Measurements from ENCODE around the gene ANKRD29. TPM values are rescaled to one million over a fixed set of nuclear protein-coding genes. Genes with fewer than 3 reads are reported as not detected.

Gene ANKRD29
- total and polyA plus RNA-seq, 10 of the 15 experiments (the other 5 are each of a cell fraction or from before 2014, with no cell fraction given) = 0.53 to 9.2 (median 1.6) TPM

DNA sequence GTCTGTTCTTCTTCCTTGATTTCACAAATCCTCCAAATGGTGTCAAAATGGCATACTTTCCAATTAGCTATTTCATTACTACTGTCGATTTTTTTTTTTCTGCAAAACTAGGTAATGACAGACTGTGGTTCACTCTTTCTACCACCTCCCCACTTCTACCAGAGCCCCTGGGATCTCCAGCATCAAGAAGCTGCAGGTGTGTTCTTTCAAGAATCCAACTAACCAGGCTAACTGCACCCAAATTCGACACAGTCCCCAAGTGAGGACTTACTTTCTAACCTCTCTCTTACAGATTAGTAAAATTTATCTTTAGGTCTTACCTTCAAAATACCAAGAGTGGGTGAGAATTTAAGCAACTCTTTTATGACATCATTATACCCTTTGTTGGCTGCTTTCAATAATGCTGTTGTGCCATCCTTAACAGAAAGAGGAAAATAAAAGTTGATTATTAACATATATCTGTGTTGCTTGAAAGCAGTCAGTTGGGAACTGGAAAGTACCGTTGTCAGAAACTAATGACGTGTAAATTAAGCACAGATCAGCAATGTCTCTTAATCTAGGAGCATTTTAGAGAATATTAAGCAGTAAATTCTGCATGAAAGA lies 45.2 kb downstream of the ANKRD29 start (continued):
- TF ChIP-seq CHD2 (IDR thresholded peaks at IDR 0.05; ENCODE audit: borderline replicate concordance, low read depth, low read length) (0 out of 2 replicates have a peak, but pooled peaks have one; percentile 27), ZNF384 (IDR thresholded peaks at IDR 0.05; ENCODE audit: borderline replicate concordance, low read depth, low read length) (peak; percentile 49; the same call in 1 of the 2 replicates), JUND (IDR thresholded peaks at IDR 0.05; ENCODE audit: low read depth, low read length) (no peak), SP1 (IDR thresholded peaks at IDR 0.05; ENCODE audit: low read depth, low read length) (no peak), CREB1 (IDR thresholded peaks at IDR 0.05; ENCODE audit: low read depth) (no peak), DPF2 (IDR thresholded peaks at IDR 0.05) (no peak), STAT3 (IDR thresholded peaks at IDR 0.05; ENCODE audit: low read depth, low read length) (no peak), RAD21 (IDR thresholded peaks at IDR 0.05; ENCODE audit: insufficient read depth, low read depth, low read length) (no peak), TCF3 (IDR thresholded peaks at IDR 0.05; ENCODE audit: borderline replicate concordance, insufficient read depth, low read depth, low read length) (no peak), SMARCA5 (IDR thresholded peaks at IDR 0.05) (no peak), BHLHE40 (IDR thresholded peaks at IDR 0.05; ENCODE audit: borderline replicate concordance in 1 of 2, low read depth in 2 of 2, low read length in 1 of 2) (no peak), MEF2A (IDR thresholded peaks at IDR 0.05; ENCODE audit: insufficient read depth, low read depth, low read length) (no peak), NBN (IDR thresholded peaks at IDR 0.05) (peak; percentile 56; the same call in 1 of the 2 replicates), SIN3A (IDR thresholded peaks at IDR 0.05; ENCODE audit: low read depth, low read length) (no peak), STAT1 (conservative IDR thresholded peaks at IDR 0.05) (no peak), RFX5 (IDR thresholded peaks at IDR 0.05; ENCODE audit: low read depth, low read length) (no peak)
- TF ChIP-seq, protein P1, sequence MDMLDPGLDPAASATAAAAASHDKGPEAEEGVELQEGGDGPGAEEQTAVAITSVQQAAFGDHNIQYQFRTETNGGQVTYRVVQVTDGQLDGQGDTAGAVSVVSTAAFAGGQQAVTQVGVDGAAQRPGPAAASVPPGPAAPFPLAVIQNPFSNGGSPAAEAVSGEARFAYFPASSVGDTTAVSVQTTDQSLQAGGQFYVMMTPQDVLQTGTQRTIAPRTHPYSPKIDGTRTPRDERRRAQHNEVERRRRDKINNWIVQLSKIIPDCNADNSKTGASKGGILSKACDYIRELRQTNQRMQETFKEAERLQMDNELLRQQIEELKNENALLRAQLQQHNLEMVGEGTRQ (IDR thresholded peaks at IDR 0.05; ENCODE audit: borderline replicate concordance, low read depth, low read length) = no peak
- TF ChIP-seq, protein P2, sequence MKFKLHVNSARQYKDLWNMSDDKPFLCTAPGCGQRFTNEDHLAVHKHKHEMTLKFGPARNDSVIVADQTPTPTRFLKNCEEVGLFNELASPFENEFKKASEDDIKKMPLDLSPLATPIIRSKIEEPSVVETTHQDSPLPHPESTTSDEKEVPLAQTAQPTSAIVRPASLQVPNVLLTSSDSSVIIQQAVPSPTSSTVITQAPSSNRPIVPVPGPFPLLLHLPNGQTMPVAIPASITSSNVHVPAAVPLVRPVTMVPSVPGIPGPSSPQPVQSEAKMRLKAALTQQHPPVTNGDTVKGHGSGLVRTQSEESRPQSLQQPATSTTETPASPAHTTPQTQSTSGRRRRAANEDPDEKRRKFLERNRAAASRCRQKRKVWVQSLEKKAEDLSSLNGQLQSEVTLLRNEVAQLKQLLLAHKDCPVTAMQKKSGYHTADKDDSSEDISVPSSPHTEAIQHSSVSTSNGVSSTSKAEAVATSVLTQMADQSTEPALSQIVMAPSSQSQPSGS (IDR thresholded peaks at IDR 0.05; ENCODE audit: low read length) = peak; percentile 43; the same call in 1 of the 2 replicates
- TF ChIP-seq, protein P3, sequence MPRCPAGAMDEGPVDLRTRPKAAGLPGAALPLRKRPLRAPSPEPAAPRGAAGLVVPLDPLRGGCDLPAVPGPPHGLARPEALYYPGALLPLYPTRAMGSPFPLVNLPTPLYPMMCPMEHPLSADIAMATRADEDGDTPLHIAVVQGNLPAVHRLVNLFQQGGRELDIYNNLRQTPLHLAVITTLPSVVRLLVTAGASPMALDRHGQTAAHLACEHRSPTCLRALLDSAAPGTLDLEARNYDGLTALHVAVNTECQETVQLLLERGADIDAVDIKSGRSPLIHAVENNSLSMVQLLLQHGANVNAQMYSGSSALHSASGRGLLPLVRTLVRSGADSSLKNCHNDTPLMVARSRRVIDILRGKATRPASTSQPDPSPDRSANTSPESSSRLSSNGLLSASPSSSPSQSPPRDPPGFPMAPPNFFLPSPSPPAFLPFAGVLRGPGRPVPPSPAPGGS (IDR thresholded peaks at IDR 0.05; ENCODE audit: borderline replicate concordance, insufficient read depth, low read depth, low read length, poor library complexity, severe bottlenecking) = no peak
- TF ChIP-seq, protein P4, sequence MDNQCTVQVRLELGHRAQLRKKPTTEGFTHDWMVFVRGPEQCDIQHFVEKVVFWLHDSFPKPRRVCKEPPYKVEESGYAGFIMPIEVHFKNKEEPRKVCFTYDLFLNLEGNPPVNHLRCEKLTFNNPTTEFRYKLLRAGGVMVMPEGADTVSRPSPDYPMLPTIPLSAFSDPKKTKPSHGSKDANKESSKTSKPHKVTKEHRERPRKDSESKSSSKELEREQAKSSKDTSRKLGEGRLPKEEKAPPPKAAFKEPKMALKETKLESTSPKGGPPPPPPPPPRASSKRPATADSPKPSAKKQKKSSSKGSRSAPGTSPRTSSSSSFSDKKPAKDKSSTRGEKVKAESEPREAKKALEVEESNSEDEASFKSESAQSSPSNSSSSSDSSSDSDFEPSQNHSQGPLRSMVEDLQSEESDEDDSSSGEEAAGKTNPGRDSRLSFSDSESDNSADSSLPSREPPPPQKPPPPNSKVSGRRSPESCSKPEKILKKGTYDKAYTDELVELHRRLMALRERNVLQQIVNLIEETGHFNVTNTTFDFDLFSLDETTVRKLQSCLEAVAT (IDR thresholded peaks at IDR 0.05) = 0 out of 2 replicates have a peak, but pooled peaks have one; percentile 18
- TF ChIP-seq, protein P5, sequence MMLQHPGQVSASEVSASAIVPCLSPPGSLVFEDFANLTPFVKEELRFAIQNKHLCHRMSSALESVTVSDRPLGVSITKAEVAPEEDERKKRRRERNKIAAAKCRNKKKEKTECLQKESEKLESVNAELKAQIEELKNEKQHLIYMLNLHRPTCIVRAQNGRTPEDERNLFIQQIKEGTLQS (IDR thresholded peaks at IDR 0.05; ENCODE audit: borderline replicate concordance, extremely low read depth, low read depth, low read length) = no peak
- TF ChIP-seq, protein P6, sequence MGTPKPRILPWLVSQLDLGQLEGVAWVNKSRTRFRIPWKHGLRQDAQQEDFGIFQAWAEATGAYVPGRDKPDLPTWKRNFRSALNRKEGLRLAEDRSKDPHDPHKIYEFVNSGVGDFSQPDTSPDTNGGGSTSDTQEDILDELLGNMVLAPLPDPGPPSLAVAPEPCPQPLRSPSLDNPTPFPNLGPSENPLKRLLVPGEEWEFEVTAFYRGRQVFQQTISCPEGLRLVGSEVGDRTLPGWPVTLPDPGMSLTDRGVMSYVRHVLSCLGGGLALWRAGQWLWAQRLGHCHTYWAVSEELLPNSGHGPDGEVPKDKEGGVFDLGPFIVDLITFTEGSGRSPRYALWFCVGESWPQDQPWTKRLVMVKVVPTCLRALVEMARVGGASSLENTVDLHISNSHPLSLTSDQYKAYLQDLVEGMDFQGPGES (IDR thresholded peaks at IDR 0.05) = no peak
- TF ChIP-seq, protein P7, sequence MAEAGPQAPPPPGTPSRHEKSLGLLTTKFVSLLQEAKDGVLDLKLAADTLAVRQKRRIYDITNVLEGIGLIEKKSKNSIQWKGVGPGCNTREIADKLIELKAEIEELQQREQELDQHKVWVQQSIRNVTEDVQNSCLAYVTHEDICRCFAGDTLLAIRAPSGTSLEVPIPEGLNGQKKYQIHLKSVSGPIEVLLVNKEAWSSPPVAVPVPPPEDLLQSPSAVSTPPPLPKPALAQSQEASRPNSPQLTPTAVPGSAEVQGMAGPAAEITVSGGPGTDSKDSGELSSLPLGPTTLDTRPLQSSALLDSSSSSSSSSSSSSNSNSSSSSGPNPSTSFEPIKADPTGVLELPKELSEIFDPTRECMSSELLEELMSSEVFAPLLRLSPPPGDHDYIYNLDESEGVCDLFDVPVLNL (IDR thresholded peaks at IDR 0.05; ENCODE audit: low read depth, low read length) = no peak
